ENCODE measurements around the gene IGSF5. TPM values are rescaled to one million over a fixed set of nuclear protein-coding genes. Genes with fewer than 3 reads are reported as not detected.
A peak's percentile ranks its signal among the peaks of the same experiment; 100 is the strongest.
"Not testable (repeated sequence)": the region's sequence is repeated elsewhere in the genome, so short reads cannot be mapped to it uniquely, and the experiment has no call there.

The IGSF5 gene
- polyA plus RNA-seq (ENCODE audit: insufficient read length in 4 of 4) = 1 to 10 TPM in 2 of 4 donors, under 1 TPM in 2; 0.80 to 1.5 (median 1.2) TPM

- not testable (repeated sequence) for DNase-seq (ENCODE audit: low read depth in 4 of 4, low spot score in 3 of 4)
These were observed at the start of gene IGSF5 for GRCh38 chr21:39744883-39745282. Gene IGSF5, plus strand, starts transcription at chr21:39745183. Its CDS starts 327 bp downstream, at chr21:39745510.

DNA sequence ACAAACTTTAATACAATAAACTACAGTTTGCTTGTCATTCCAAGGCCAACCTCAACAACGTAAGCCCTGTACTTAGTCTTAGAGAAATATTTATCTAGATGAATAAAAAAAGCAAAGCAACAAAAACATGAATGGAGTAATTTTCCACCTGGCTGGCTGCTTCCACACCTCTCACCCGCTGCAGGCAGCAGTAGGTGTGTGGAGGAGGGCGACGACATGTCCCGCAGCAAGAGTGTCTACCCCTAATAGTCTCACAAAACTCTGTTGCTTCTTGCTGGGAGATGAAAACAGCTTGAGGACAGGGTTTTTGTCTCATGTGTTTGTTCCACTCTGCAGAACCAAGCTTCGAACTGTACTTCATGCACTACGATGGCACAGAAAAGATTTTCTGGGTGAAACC is 48.8 kb upstream of the IGSF5 start:
- no peak for DNase-seq (ENCODE audit: low read depth in 4 of 4, low spot score in 3 of 4)

GRCh38 chr21:39696618-39697017 is 48.4 kb upstream of the IGSF5 start:
- no peak for DNase-seq (ENCODE audit: low read depth in 4 of 4, low spot score in 3 of 4)

DNA sequence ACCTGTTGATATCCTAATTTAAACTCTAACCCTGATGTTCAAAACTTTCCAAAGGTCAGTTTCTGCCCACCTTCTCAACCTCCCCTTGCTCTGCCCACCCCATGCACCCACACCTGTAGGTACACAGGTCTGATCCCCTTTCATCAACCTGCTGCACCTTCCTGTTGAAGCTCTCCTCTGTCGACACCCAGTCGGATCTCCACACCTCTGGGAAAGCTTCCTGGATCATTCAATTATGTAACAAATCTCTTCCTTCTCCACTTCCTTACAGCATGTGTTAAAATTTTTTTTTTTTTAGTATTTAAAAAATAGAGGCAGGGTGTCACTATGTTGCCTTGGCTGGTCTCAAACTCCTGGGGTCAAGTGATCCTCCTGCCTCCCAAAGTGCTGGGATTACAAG is 44.7 kb upstream of the IGSF5 start:
- no peak for DNase-seq (ENCODE audit: low read depth in 4 of 4, low spot score in 3 of 4)

GRCh38 chr21:39703578-39703977 is 41.4 kb upstream of the IGSF5 start:
- no peak for DNase-seq (ENCODE audit: low read depth in 4 of 4, low spot score in 3 of 4)

DNA sequence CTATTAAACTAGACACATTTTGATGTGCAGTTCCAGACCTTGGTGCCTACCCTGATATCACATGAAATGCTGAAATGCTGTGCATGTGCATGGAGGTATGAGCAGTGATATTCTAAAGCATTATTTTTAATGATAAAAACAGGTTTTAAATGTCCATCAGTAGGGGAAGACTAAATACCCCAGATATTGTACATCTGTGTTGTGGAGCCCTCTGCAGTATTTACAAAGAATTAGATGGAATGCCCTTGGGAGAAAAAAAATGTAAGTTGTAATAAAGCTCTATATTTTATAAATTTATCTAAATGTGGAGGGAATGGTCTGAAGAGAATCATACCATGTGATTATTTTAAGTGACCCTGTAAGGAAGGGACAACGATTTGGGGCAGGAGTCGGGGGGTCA is 39.1 kb upstream of the IGSF5 start:
- DNase-seq (ENCODE audit: low read depth in 4 of 4, low spot score in 3 of 4) = no peak

- DNase-seq (ENCODE audit: low read depth in 4 of 4, low spot score in 3 of 4) = no peak
These were observed 37.7 kb upstream of the IGSF5 start for GRCh38 chr21:39707316-39707715.

GRCh38 chr21:39710866-39711265 is 34.1 kb upstream of the IGSF5 start:
- DNase-seq (ENCODE audit: low read depth in 4 of 4, low spot score in 3 of 4) = no peak

GRCh38 chr21:39712273-39712672 is 32.7 kb upstream of the IGSF5 start:
- no peak for DNase-seq (ENCODE audit: low read depth in 4 of 4, low spot score in 3 of 4)

- no peak for DNase-seq (ENCODE audit: low read depth in 4 of 4, low spot score in 3 of 4)
These were observed 32.0 kb upstream of the IGSF5 start for GRCh38 chr21:39712976-39713375.

- no peak for DNase-seq (ENCODE audit: low read depth in 4 of 4, low spot score in 3 of 4)
These were observed 31.1 kb upstream of the IGSF5 start for GRCh38 chr21:39713905-39714304.

- no peak for DNase-seq (ENCODE audit: low read depth in 4 of 4, low spot score in 3 of 4)
These were observed 30.7 kb upstream of the IGSF5 start for GRCh38 chr21:39714331-39714730.

DNA sequence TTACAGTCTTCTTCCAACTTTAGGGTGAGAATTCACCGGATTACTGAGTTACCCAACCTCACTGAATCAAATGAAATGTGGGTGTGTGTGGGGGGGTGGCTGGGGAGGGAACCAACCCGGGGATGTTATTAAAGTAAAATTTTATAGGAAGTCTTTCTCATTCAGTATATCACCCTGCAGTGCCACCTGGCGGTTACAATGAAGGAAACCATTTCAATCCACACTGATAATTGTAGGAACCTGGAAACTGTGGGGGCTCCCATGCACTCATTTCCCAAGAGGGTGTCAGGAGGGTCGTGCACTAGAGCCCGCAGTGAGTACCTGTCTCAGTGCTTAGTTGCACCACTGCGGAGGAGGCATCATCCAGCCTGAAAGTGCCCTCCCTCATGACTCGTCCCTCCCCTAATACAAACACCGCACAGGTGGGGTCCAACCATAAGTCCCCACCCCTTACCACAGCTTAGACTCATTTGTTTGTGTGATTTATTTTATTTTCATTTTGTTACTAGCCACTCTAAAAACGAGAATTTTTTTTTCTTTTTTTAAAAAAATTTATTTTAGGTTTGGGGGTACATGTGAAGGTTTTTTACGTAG is 29.1 kb upstream of the IGSF5 start:
- peak; percentile 12 to 39 (median 19) for DNase-seq (ENCODE audit: low read depth in 4 of 4, low spot score in 3 of 4)

GRCh38 chr21:39720126-39720778 is 24.7 kb upstream of the IGSF5 start:
- no peak for DNase-seq (ENCODE audit: low read depth in 4 of 4, low spot score in 3 of 4)

- DNase-seq (ENCODE audit: low read depth in 4 of 4, low spot score in 3 of 4) = no peak
These were observed 23.1 kb upstream of the IGSF5 start for GRCh38 chr21:39721885-39722284.

GRCh38 chr21:39724944-39725343 is 20.0 kb upstream of the IGSF5 start:
- DNase-seq (ENCODE audit: low read depth in 4 of 4, low spot score in 3 of 4) = no peak

- no peak for DNase-seq (ENCODE audit: low read depth in 4 of 4, low spot score in 3 of 4)
These were observed 18.9 kb upstream of the IGSF5 start for GRCh38 chr21:39726133-39726532.

DNA sequence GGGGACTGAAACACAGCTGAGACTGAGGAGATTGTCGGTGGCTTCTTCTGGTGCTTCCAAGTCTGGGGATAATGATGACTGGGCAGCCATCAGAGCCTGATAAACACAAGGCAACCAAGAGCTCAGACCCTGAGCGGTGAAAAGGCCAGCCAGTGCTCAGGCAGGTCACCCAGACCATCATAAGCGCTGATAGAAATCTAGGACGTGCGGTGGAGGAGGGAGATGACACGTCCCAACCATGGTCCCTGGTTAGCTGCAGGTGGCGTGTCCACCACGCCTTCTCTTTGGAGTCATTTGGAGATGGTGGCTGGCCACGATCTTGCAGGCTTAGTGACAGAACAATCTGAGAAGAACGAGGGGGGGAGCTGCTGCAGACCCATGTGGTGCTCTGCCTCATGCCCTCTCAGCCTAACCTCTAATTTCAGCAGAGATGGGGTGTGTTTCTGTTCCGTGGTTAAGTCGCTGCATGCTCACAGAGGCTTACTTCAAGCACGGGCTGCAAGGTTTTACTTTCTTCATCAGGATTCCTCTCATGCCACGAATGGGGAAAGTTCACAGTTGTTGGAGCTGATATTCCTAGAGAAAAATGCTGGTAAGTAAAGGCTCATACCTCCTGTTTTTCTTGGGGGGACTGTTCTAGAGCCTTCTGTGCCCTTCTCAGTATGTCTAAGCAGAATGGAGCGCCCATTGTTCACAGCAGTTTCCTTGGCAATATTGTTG is 17.4 kb upstream of the IGSF5 start:
- no peak for DNase-seq (ENCODE audit: low read depth in 4 of 4, low spot score in 3 of 4)

- DNase-seq (ENCODE audit: low read depth in 4 of 4, low spot score in 3 of 4) = no peak
These were observed 16.6 kb upstream of the IGSF5 start for GRCh38 chr21:39728341-39728740.

DNA sequence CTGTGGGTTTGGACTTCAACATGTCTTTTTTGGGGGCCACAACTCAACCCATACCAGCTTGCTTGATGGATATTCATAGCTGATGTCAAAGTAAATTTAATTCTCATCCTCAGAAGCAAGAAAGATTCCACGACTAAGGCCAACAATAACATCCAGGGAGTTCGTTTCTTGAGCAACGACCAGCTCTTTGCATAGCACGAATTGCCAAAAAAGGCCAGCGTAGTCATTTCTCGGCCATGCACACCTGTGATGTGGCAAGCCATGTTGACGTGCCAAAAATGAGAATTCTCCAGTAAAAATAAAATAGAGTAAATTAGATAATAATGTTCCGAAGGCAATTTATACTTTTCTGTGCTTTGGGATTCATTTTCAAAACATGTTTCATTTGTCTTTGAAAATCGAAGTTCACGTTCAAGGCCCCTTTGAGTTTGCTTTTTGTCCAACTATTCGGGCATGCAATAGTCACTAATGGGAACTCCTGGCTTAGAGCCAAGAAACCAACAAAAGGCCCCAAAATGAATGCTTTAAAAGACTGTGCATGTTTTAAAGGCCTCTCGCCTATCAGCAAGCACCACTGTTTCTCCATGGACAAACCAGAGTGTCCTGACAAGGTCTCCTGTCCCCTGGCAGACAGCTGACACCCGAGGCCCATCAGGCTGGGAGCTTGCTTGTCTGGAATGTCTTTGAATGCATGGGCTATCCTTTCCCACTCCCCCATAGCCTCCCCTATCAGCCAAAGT is 14.4 kb upstream of the IGSF5 start:
- no peak for DNase-seq (ENCODE audit: low read depth in 4 of 4, low spot score in 3 of 4)

- DNase-seq (ENCODE audit: low read depth in 4 of 4, low spot score in 3 of 4) = no peak
These were observed 8.3 kb upstream of the IGSF5 start for GRCh38 chr21:39736716-39737115.
